OCI-LY1 (cell line): ENCODE data around the gene TMEM18.

Source experiments
- CTCF ChIP-seq: fragments of 200-600 bp; sonication (generic), shearing (Covaris generic); IDR thresholded peaks from 2 replicates; pipeline ENCODE4 v1.5.1; 2017; ENCODE audit warnings: mild to moderate bottlenecking, antibody characterized with exemption, low read length, moderate library complexity, mixed read lengths
- EZH2 ChIP-seq: fragments of 200-600 bp; sonication (generic), shearing (Covaris generic); IDR thresholded peaks from 2 replicates; pipeline ENCODE4 v1.8.0; 2017; ENCODE audit warnings: borderline replicate concordance, mixed run types, mild to moderate bottlenecking, antibody characterized with exemption, low read length, moderate library complexity, mixed read lengths

GRCh38 chr2:694906-695510 lies 17.8 kb upstream of the TMEM18 start:
- TF ChIP-seq CTCF (no peak), EZH2 (no peak)
